ENCODE results near the gene TGIF2.
"Not testable (repeated sequence)": the region's sequence is repeated elsewhere in the genome, so short reads cannot be mapped to it uniquely, and the experiment has no call there.

TGIF2 gene

GRCh38 chr20:36632487-36633284, 59.3 kb downstream of the TGIF2 start:
- Histone ChIP-seq H3K36me3 (replicated peaks) (no peaks in the 10 kb centered on the region), H3K4me3 (ENCODE audit: low read depth, low read length) (no peak overlapping the region), H3K27me3 (replicated peaks) (no peaks in the 10 kb centered on the region), H3K27ac (no peak overlapping the region)
- peak; percentile 8 for TF ChIP-seq CTCF (IDR thresholded peaks at IDR 0.05; ENCODE audit: low read depth, low read length, missing control alignments)
- in situ Hi-C loops (cut with HindIII; ENCODE audit: low pct_ligation_motif_present, low sequenced_read_pairs), result no loop called here
- no peak for DNase-seq

GRCh38 chr20:36633285-36633772, 59.9 kb downstream of the TGIF2 start:
- no peak for DNase-seq
- no peak for TF ChIP-seq CTCF (IDR thresholded peaks at IDR 0.05; ENCODE audit: low read depth, low read length, missing control alignments)
- no peak overlapping the region for H3K27ac ChIP-seq
- no peaks in the 10 kb centered on the region for H3K27me3 ChIP-seq (replicated peaks)
- no peak overlapping the region for H3K4me3 ChIP-seq (ENCODE audit: low read depth, low read length)
- in situ Hi-C loops (cut with HindIII; ENCODE audit: low pct_ligation_motif_present, low sequenced_read_pairs), result no loop called here
- no peaks in the 10 kb centered on the region for H3K36me3 ChIP-seq (replicated peaks)

GRCh38 chr20:36634342-36634741, 60.9 kb downstream of the TGIF2 start:
- no peaks in the 10 kb centered on the region for H3K36me3 ChIP-seq (replicated peaks)
- no peak overlapping the region for H3K4me3 ChIP-seq (ENCODE audit: low read depth, low read length)
- no peak for TF ChIP-seq CTCF (IDR thresholded peaks at IDR 0.05; ENCODE audit: low read depth, low read length, missing control alignments)
- in situ Hi-C loops (cut with HindIII; ENCODE audit: low pct_ligation_motif_present, low sequenced_read_pairs), result no loop called here
- DNase-seq, result no peak
- H3K27me3 ChIP-seq (replicated peaks), result no peaks in the 10 kb centered on the region
- H3K27ac ChIP-seq, result no peak overlapping the region

- H3K36me3 ChIP-seq (replicated peaks); H3K27ac ChIP-seq; in situ Hi-C loops (cut with HindIII; ENCODE audit: low pct_ligation_motif_present, low sequenced_read_pairs): not testable (repeated sequence)
Observed at GRCh38 chr20:36638876-36639400, 65.5 kb downstream of the TGIF2 start.

GRCh38 chr20:36641506-36641843, 68.1 kb downstream of the TGIF2 start:
- H3K4me3 ChIP-seq (ENCODE audit: low read depth, low read length), result no peak overlapping the region
- no peak for DNase-seq
- in situ Hi-C loops (cut with HindIII; ENCODE audit: low pct_ligation_motif_present, low sequenced_read_pairs), result no loop called here
- H3K36me3 ChIP-seq (replicated peaks), result no peaks in the 10 kb centered on the region
- H3K27me3 ChIP-seq (replicated peaks), result no peaks in the 10 kb centered on the region
- no peak overlapping the region for H3K27ac ChIP-seq
- TF ChIP-seq CTCF (IDR thresholded peaks at IDR 0.05; ENCODE audit: low read depth, low read length, missing control alignments), result no peak

More at GRCh38 chr20:36638876-36639400, 65.5 kb downstream of the TGIF2 start:
- H3K4me3 ChIP-seq (ENCODE audit: low read depth, low read length); DNase-seq; H3K27me3 ChIP-seq (replicated peaks): not testable (repeated sequence)

- no peak for TF ChIP-seq CTCF (IDR thresholded peaks at IDR 0.05; ENCODE audit: low read depth, low read length, missing control alignments)
- no peak for DNase-seq
- no peaks in the 10 kb centered on the region for H3K36me3 ChIP-seq (replicated peaks)
- H3K27me3 ChIP-seq (replicated peaks), result no peaks in the 10 kb centered on the region
- H3K4me3 ChIP-seq (ENCODE audit: low read depth, low read length), result no peak overlapping the region
- in situ Hi-C loops (cut with HindIII; ENCODE audit: low pct_ligation_motif_present, low sequenced_read_pairs), result no loop called here
- H3K27ac ChIP-seq, result no peak overlapping the region
Observed at GRCh38 chr20:36642136-36642535, 68.7 kb downstream of the TGIF2 start.

Data from brain microvascular endothelial cell (primary cell).